NCI-H2029 (cell line): ENCODE results near the gene SGPL1.
A peak's percentile ranks its signal among the peaks of the same experiment; 100 is the strongest.
"Not testable (repeated sequence)": the region's sequence is repeated elsewhere in the genome, so short reads cannot be mapped to it uniquely, and the experiment has no call there.

Source experiments
- DNase-seq: peaks from one replicate; lab custom pipeline; 2025; lab: John Stamatoyannopoulos, UW

Gene SGPL1

GRCh38 chr10:70815504-70816219, at the start of gene SGPL1:
TSS of gene SGPL1 (plus strand) at chr10:70815948. CDS start at chr10:70816854, 906 bp downstream.
- peak; percentile 53 for DNase-seq

DNA sequence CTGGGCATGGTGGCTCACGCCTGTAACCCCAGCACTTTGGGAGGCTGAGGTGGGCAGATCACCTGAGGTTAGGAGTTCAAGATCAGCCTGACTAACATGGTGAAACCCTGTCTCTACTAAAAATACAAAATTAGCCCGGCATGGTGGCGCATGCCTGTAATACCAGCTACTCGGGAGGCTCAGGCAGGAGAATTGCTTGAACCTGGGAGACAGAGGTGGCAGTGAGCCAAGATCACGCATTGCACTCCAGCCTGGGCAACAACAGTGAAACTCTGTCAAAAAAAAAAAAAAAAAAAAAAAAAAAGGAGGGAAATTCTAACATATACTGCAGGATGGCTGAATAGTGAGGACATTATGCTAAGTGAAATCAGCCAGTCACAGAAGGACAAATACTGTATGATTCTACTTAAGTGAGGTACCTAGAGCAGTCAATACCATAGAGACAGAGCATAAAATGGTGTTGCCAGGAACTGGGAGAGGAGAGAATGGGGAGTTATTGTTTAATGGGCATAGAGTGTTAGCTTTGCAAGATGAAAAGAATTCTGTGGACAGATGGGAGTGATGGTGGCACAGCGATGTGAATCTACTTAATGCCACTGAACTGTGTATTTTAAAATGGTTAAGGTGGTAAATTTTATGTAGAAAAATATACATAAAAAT, 47.6 kb upstream of the SGPL1 start:
- not testable (repeated sequence) for DNase-seq

DNA sequence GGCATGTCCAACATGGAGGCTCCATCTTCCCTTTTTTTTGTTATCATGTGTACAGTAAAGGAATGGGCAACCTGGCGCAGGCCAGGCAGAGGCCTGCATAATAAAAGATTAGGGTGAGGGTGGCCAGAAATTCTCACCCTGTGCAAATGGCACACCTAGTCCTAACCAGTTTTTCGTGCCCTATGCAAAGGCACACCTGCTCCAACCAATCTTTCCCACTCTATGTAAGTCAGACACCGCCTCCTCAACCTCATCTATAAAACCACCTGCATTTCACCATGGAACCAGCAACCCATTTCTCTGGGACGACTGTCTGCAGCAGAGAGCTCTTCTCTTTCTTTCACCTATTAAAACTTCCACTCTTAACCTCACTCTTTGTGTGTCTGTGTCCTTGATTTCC, 46.6 kb upstream of the SGPL1 start:
- DNase-seq: no peak

DNA sequence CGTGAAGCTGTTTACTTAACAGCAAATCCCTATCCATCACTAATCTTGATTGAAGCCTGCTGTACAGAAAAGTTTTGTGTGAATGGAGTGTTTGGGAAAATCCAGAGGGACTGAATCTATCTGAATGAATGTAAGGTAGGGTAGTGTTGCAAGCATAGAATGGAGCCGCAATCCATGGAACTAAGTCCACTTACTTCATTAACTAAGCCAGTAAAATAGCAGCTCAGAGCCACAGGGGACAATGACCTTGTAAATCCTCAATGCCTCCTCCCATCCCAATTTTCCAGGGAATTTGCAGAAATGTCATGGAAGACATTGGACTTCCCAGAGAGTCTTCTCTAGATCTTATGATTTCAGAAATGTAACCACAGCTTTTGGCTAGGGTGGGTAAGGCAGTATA, 45.7 kb upstream of the SGPL1 start:
- no peak for DNase-seq

- DNase-seq: not testable (repeated sequence)
These were observed 45.2 kb upstream of the SGPL1 start for GRCh38 chr10:70770516-70770915.

DNA sequence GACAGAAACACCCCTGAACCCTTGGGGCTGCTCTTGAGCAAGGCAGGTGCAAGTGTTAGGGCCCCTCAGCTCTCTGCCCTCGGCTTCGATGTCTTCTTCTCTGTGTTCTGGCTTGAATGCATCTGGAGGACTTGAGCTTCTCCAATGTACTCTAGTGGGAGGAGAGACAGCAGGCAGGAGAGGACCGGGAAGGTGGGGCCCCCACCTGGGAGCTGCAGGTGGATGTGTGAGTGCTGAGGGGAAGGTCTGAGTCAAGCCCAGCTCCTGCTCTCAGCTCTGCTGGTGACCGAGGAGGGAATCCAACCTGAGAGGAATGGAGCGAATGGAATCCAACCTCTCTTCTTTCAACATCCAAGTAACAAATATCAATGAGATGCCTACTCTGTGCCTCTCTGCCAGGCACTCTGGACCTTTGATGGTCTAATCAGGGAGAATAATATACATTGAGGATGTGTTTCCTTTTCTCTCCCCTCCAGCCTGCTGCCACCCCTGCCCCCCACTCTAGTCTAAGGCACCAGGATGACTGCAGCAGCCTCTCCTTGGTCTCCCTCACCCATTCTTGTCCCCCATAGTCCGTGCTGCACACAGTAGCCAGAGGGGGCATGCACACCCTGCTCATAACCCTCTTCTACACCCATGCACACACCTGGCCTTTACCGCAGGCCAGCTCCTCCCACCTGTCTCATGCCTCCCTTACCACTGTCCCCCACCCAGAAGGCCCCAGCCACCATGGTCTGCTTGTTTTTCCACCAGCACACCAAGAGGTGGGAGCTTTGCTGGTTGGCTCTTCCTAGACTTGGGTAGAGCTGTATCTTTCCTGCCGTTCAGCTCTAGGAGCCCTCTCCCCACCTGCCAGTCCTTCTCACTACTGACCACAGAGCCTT, 44.2 kb upstream of the SGPL1 start:
- DNase-seq: no peak

GRCh38 chr10:70772627-70773026, 43.1 kb upstream of the SGPL1 start:
- no peak for DNase-seq

DNA sequence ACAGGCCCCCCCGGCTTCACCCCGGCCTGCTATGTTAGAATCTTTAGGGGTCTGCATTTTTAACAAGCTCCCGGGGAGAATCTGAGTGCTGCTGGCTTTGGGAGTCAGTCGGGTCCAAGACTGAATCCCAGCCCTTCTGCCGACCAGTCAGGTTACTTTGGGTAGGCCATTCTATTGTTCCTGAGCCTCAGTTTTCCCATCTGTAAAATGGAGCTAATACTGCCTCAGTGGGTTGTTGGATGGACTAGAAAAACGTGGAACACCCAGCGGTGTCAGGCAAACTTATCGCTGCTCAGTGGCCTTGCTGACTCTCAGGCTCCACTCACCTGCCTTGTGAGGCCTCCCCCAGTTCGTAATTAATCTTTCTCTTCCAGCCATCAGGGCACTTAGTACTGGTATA, 42.3 kb upstream of the SGPL1 start:
- DNase-seq: no peak

GRCh38 chr10:70773965-70774809, 41.6 kb upstream of the SGPL1 start:
- DNase-seq: no peak

DNA sequence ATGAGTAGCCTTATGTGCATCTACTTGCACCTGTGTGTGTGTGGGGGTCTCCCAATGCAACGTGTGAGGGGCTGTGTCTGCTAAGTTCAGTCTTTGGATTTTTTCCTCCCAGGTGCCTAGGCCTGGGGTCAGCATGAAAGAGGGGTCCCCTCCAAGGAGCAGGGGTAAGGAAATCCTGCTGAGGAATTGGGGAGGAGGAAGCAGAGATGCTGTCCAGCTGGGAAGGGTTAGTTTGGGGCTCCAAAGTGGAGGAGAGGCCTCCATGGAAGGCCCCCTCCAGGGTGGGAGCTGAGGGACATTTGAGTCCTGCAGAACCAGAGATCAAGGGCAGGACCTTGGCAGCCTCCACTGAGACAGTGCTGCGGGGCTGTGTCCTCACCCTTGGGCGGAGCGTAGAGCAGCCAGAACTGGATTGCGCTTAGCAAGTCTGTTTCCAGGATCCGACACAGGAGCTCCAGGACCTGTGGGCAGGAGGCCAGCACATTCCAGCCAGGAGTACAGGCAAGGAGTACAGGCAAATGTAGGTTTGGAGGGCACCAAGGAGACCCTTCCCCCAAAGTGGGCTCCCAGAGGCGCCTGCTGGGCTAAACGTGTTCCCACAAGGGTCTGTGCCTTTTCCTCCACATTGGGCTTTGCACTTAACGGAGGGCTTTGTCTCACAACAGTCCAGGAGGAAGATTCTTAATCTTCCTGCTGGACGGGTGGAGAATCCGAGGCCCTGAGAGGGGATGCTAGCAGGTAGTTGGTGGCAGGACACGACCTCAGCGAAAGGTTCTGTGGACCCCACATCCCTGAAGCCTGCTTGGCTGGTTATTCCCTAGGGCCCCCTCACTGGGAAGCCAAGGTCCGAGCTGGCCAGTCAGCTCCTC, 40.7 kb upstream of the SGPL1 start:
- DNase-seq: no peak

DNA sequence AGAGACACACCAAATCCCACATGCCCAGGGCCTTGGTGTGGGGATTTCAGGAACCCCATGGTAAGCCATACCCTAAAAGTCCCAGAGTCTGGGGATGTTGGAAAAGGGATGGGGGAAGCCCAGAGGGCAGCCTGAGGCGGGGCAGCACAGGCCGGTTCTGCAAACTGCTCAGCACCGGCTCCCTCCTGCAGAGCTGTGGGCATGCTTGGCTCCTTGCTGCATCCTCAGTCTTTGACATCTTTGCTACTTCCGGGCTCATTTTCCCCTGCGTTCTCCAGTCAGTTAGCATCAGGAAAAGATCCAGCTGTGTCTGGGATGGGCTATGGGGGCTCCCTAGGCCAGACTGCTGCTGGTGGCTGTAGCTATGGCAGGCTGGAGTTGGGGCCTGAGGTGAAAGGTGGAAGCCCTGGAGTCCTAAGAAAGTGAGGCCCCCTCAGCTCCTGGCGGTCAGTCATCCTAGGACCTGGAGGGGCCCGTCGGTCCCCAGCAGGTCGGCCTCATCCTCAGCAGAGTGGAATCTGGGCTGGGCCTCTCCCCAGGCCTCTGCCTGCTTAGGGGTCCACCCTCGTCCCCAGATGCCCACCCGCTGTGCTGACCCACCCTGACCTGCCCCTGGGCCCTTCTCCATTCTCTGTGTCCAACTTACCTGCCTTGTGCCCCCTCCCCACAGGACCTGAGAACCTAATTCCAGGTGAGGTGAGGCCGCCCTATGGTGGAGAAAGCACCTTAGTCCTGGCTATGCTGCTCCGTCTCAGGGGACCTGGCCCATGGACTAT, 39.9 kb upstream of the SGPL1 start:
- DNase-seq: no peak

- no peak for DNase-seq
These were observed 39.2 kb upstream of the SGPL1 start for GRCh38 chr10:70776455-70777005.

DNA sequence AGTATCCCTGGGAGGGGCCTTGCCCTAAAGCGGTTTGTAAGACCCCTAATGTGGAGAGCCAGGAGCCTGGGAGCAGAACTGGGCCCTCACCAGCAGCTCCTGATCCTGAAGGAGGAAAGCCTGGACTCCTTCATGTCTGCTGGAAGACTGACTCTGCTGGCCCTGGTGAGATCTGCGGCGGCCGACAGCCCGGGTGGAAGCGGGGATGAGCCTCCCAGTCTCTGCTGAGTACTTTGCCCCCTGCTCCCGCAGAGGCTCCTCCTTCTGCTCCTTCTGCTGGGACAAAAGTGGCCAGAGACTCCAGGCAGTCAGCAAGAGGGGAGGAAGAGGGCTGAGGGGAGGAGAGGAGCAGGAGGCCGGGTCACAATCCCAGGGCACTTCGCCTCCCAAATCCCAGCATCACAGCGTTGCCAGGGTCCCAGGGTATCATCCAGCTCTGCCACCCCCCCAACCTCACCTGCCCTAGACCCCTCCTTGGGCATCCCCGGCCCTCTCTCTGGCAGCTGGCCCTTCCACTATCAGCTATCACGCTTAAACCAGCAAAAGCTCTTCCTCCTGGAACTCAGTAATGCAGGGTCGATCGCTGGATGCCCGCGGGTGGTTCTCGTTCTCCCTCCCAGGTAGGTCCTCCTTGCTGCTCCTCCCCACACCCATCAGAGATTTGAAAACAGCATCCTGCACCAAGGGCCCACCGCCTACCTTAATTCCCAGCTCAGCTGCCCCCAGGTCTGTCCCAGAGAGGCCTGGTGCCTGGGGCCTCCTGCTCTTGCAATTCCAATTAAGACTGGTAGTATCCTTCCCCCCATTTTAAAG, 38.5 kb upstream of the SGPL1 start:
- no peak for DNase-seq

GRCh38 chr10:70778267-70778924, 37.4 kb upstream of the SGPL1 start:
- DNase-seq: no peak

DNA sequence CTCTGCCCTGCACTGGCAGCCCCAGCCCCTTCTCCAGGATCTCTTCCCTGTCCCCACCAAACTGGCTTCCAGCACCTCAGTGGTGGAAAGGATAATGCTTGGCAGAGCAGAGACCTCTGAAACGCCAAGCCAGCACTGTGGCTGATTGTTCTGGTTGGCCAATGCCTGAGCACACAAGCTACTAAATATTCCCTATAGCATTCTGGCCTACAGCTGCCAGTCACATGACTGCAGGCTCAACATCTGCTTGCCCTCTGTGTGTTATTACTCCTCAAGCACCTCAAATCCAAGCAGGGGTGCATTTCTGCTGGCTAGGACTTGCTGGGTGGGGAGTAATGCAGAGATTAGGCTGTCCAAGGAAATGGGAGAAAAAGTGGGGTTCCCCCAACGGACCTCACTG, 36.7 kb upstream of the SGPL1 start:
- no peak for DNase-seq

DNA sequence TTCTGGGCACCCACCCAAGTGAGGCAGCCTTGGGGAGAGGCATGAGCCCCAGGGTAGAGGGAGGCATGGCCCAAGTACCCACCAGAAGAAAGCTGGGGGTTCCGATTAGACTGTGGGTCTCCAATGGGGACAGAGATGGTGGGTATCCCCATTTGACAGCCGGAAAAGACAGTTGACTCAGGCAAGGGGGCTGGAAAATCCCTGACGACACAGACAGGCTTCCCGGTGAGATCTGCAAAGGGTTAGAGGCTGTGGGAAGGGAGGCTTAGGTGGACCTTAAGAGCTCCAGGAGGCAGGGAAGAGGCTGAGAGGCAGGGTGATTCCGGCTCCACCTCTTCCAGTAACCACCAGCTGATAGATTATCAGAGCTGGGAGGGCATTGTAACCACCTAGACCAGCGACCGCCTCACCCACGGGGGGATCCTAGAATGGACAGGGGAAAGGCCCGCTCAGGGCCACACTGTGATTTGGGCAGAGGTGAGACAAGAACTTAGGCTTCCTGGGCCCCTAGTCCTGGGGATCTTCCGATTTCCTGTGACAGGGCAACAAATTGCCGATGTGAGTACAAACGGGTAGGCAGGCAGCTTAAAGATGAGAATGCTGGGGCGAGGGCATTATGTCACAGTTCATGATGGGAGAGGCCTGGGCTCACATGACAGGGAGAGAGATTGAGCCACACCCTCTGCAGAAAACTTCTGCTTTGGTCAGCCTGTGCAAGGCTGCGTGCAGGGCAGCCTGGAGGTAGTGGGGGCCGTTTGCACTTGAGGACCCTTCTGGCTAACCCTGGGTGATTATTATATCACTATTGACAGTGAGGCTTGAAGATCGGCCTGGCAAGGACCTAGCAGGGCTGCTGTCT, 36.0 kb upstream of the SGPL1 start:
- no peak for DNase-seq

- no peak for DNase-seq
These were observed 35.4 kb upstream of the SGPL1 start for GRCh38 chr10:70780370-70780760.
